ENCODE data around the gene PIEZO2.

The PIEZO2 gene

DNA sequence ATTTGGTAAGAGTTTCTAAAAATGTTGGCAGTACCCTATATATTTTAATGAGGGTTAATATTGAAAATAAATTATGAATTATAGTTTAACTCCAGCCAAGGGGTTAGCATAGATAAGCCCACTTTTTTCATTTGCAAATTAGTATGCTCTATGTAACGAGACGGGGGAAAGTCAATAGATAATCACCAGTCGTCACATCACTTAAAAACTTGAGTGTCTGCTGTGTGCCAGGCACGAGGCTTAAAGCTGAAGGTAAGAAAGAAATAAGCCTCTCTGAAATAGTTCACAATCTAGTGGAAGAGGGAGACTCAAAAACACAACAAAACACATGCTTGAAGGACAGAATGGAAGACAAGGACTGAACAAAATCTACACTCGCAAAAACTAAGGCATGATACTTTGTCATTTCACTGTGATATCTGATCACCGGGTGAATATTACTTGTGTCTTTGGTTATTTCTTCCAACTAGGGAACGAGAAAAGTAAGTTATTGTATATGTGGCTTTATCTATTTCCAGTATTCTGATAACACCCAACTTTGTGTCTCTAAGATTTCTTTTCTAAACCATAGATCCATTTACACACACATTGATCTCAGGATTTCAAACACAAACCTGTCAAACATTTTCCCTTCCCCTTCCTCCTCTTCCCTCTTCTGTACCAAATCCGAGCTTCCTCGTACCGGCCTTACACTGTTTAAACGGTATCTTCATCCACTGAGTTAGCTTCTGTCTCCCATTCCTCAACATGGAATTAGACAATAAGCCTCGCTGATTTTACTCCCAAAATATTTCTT is 199.1 kb downstream of the PIEZO2 start:
- H3K79me1 ChIP-seq (ENCODE audit: low read length): no peaks in the 10 kb centered on the region
- no peak overlapping the region for H2AFZ ChIP-seq (ENCODE audit: insufficient read depth, low read length, poor library complexity)
- H3K9me3 ChIP-seq (ENCODE audit: insufficient read depth, low read depth, low read length): peaks cover 4% of the 10 kb centered on the region
- no peaks in the 10 kb centered on the region for H3K27me3 ChIP-seq (ENCODE audit: insufficient read depth, low read length)
- no peak overlapping the region for H3K4me2 ChIP-seq (ENCODE audit: low read length)
- H3K18ac ChIP-seq (ENCODE audit: low read length): no peak overlapping the region
- H4K91ac ChIP-seq (ENCODE audit: low read depth, low read length): no peak overlapping the region
- DNase-seq: no peak
- no peak overlapping the region for H2BK120ac ChIP-seq (ENCODE audit: insufficient read depth, low read length, poor library complexity)
- no CpG with 5 or more reads among the region's 12 CpGs for WGBS (ENCODE audit: extremely low coverage, insufficient coverage, insufficient read length)
- no peak overlapping the region for H3K27ac ChIP-seq (ENCODE audit: low read depth, low read length)
- H4K12ac ChIP-seq (ENCODE audit: low read depth, low read length): no peak overlapping the region
- H2BK12ac ChIP-seq (ENCODE audit: low read length): no peak overlapping the region
- no peaks in the 10 kb centered on the region for H3K79me2 ChIP-seq (ENCODE audit: control insufficient read depth, insufficient read depth, low read length, poor library complexity)
- H3K9ac ChIP-seq (ENCODE audit: low read length): no peak overlapping the region
- H3K4me1 ChIP-seq (ENCODE audit: control insufficient read depth in 1 of 2, insufficient read depth in 2 of 2, low read length in 2 of 2): no peaks in the 10 kb centered on the region
- no peak overlapping the region for H2BK5ac ChIP-seq (ENCODE audit: low read depth, low read length, poor library complexity)
- H3K14ac ChIP-seq (ENCODE audit: low read length): no peak overlapping the region
- H3K4me3 ChIP-seq (ENCODE audit: low read depth, low read length): no peak overlapping the region
- H3K23ac ChIP-seq (ENCODE audit: low read length): no peak overlapping the region
- H3K4ac ChIP-seq (ENCODE audit: low read depth, low read length): no peak overlapping the region
- no peak overlapping the region for H2AK5ac ChIP-seq (ENCODE audit: low read length)
- no peaks in the 10 kb centered on the region for H3K36me3 ChIP-seq (ENCODE audit: control insufficient read depth in 1 of 2, insufficient read depth in 2 of 2, low read length in 2 of 2)
- H4K8ac ChIP-seq (ENCODE audit: low read depth, low read length): no peak overlapping the region

DNA sequence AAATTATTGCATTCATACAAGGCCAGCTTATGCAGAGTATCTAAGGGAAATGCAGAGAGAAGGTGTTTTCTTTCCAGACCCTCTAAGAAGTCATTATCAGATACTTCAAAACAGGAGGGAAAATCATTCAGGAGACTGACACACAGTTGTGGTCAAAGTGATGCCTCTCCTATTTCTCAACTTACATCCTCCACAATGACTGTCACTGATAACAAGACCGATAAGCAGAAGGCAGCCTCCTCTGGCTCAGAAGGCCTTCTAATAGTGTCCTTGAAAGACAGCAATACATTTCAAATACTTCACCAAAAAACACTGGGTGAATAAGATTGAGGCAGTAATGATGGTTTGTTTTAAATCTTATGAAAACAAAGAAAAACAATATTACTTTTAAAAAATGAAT is 199.7 kb downstream of the PIEZO2 start:
- Histone ChIP-seq H3K18ac (ENCODE audit: low read length) (no peak overlapping the region), H2BK12ac (ENCODE audit: low read length) (no peak overlapping the region), H3K4ac (ENCODE audit: low read depth, low read length) (no peak overlapping the region), H3K4me1 (ENCODE audit: control insufficient read depth in 1 of 2, insufficient read depth in 2 of 2, low read length in 2 of 2) (no peaks in the 10 kb centered on the region), H3K14ac (ENCODE audit: low read length) (no peak overlapping the region), H3K4me3 (ENCODE audit: low read depth, low read length) (no peak overlapping the region), H3K79me2 (ENCODE audit: control insufficient read depth, insufficient read depth, low read length, poor library complexity) (no peaks in the 10 kb centered on the region), H3K36me3 (ENCODE audit: control insufficient read depth in 1 of 2, insufficient read depth in 2 of 2, low read length in 2 of 2) (no peaks in the 10 kb centered on the region), H2BK5ac (ENCODE audit: low read depth, low read length, poor library complexity) (no peak overlapping the region), H3K27ac (ENCODE audit: low read depth, low read length) (no peak overlapping the region), H3K23ac (ENCODE audit: low read length) (no peak overlapping the region), H3K9me3 (ENCODE audit: insufficient read depth, low read depth, low read length) (peaks cover 5% of the 10 kb centered on the region), H3K9ac (ENCODE audit: low read length) (no peak overlapping the region), H4K12ac (ENCODE audit: low read depth, low read length) (no peak overlapping the region), H3K4me2 (ENCODE audit: low read length) (no peak overlapping the region), H2AFZ (ENCODE audit: insufficient read depth, low read length, poor library complexity) (no peak overlapping the region), H3K27me3 (ENCODE audit: insufficient read depth, low read length) (no peaks in the 10 kb centered on the region), H3K79me1 (ENCODE audit: low read length) (no peaks in the 10 kb centered on the region), H2AK5ac (ENCODE audit: low read length) (no peak overlapping the region), H2BK120ac (ENCODE audit: insufficient read depth, low read length, poor library complexity) (no peak overlapping the region), H4K8ac (ENCODE audit: low read depth, low read length) (no peak overlapping the region), H4K91ac (ENCODE audit: low read depth, low read length) (no peak overlapping the region)
- no CpG with 5 or more reads among the region's 1 CpG for WGBS (ENCODE audit: extremely low coverage, insufficient coverage, insufficient read length)
- no peak for DNase-seq

DNA sequence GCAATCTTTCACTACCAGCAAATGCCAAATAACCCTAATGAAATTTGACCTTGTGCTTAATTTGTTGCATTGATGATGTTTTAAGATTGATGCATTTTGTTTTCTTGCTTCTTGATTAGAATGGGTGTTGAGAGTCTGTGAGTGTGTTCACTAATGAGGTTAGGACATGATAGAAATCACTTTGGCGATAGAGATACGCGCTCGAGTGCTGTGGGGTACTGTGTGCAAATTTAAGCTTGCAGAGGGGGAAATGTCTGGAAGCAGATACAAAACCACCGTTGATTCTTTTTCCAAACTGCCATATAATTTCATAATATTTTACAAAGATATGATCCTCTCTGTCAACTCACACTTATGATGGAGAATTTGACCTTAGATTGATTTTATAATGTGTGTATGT is 200.9 kb downstream of the PIEZO2 start:
- no peak overlapping the region for H4K91ac ChIP-seq (ENCODE audit: low read depth, low read length)
- H4K12ac ChIP-seq (ENCODE audit: low read depth, low read length): no peak overlapping the region
- H3K9me3 ChIP-seq (ENCODE audit: insufficient read depth, low read depth, low read length): peaks cover 5% of the 10 kb centered on the region
- no peak overlapping the region for H3K23ac ChIP-seq (ENCODE audit: low read length)
- no peaks in the 10 kb centered on the region for H3K79me2 ChIP-seq (ENCODE audit: control insufficient read depth, insufficient read depth, low read length, poor library complexity)
- H3K9ac ChIP-seq (ENCODE audit: low read length): no peak overlapping the region
- H4K8ac ChIP-seq (ENCODE audit: low read depth, low read length): no peak overlapping the region
- H3K4ac ChIP-seq (ENCODE audit: low read depth, low read length): no peak overlapping the region
- H2BK120ac ChIP-seq (ENCODE audit: insufficient read depth, low read length, poor library complexity): no peak overlapping the region
- no peak overlapping the region for H3K18ac ChIP-seq (ENCODE audit: low read length)
- H3K36me3 ChIP-seq (ENCODE audit: control insufficient read depth in 1 of 2, insufficient read depth in 2 of 2, low read length in 2 of 2): no peaks in the 10 kb centered on the region
- WGBS (ENCODE audit: extremely low coverage, insufficient coverage, insufficient read length): no CpG with 5 or more reads among the region's 5 CpGs
- no peak overlapping the region for H2BK12ac ChIP-seq (ENCODE audit: low read length)
- no peak overlapping the region for H3K14ac ChIP-seq (ENCODE audit: low read length)
- H2BK5ac ChIP-seq (ENCODE audit: low read depth, low read length, poor library complexity): no peak overlapping the region
- H3K27ac ChIP-seq (ENCODE audit: low read depth, low read length): no peak overlapping the region
- H3K79me1 ChIP-seq (ENCODE audit: low read length): no peaks in the 10 kb centered on the region
- H3K4me2 ChIP-seq (ENCODE audit: low read length): no peak overlapping the region
- no peaks in the 10 kb centered on the region for H3K4me1 ChIP-seq (ENCODE audit: control insufficient read depth in 1 of 2, insufficient read depth in 2 of 2, low read length in 2 of 2)
- H3K27me3 ChIP-seq (ENCODE audit: insufficient read depth, low read length): no peaks in the 10 kb centered on the region
- H3K4me3 ChIP-seq (ENCODE audit: low read depth, low read length): no peak overlapping the region
- no peak overlapping the region for H2AK5ac ChIP-seq (ENCODE audit: low read length)
- H2AFZ ChIP-seq (ENCODE audit: insufficient read depth, low read length, poor library complexity): no peak overlapping the region
- no peak for DNase-seq

DNA sequence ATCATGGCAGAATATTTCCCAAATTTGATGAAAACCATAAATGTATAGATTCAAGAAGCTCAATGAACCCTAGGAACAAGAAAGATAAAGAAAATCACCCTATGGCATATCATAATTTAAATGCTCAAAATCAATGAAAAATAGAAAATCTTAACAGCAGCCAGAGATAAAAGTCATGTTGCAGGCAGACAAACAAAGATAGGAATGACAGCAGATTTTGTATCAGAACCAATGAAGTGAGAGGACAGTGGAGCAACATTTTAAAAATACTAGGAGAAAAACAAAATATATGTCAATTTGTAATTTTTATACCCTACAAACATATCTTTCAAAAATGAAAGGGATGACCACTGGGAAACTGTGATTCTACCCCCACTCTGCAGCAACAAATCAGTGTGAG is 203.3 kb downstream of the PIEZO2 start:
- peaks cover 8% of the 10 kb centered on the region for H3K9me3 ChIP-seq (ENCODE audit: insufficient read depth, low read depth, low read length)
- no peak overlapping the region for H3K27ac ChIP-seq (ENCODE audit: low read depth, low read length)
- no peak overlapping the region for H4K12ac ChIP-seq (ENCODE audit: low read depth, low read length)
- H4K8ac ChIP-seq (ENCODE audit: low read depth, low read length): no peak overlapping the region
- H3K23ac ChIP-seq (ENCODE audit: low read length): no peak overlapping the region
- no peaks in the 10 kb centered on the region for H3K79me2 ChIP-seq (ENCODE audit: control insufficient read depth, insufficient read depth, low read length, poor library complexity)
- H4K91ac ChIP-seq (ENCODE audit: low read depth, low read length): no peak overlapping the region
- H2AK5ac ChIP-seq (ENCODE audit: low read length): no peak overlapping the region
- no peak overlapping the region for H2BK12ac ChIP-seq (ENCODE audit: low read length)
- no peaks in the 10 kb centered on the region for H3K79me1 ChIP-seq (ENCODE audit: low read length)
- no peaks in the 10 kb centered on the region for H3K27me3 ChIP-seq (ENCODE audit: insufficient read depth, low read length)
- no peak overlapping the region for H2BK5ac ChIP-seq (ENCODE audit: low read depth, low read length, poor library complexity)
- H3K14ac ChIP-seq (ENCODE audit: low read length): no peak overlapping the region
- H2AFZ ChIP-seq (ENCODE audit: insufficient read depth, low read length, poor library complexity): no peak overlapping the region
- H3K4me2 ChIP-seq (ENCODE audit: low read length): no peak overlapping the region
- no peak overlapping the region for H3K4me3 ChIP-seq (ENCODE audit: low read depth, low read length)
- no peak for DNase-seq
- no peaks in the 10 kb centered on the region for H3K4me1 ChIP-seq (ENCODE audit: control insufficient read depth in 1 of 2, insufficient read depth in 2 of 2, low read length in 2 of 2)
- H3K36me3 ChIP-seq (ENCODE audit: control insufficient read depth in 1 of 2, insufficient read depth in 2 of 2, low read length in 2 of 2): no peaks in the 10 kb centered on the region
- H3K18ac ChIP-seq (ENCODE audit: low read length): no peak overlapping the region
- no peak overlapping the region for H3K9ac ChIP-seq (ENCODE audit: low read length)
- no peak overlapping the region for H2BK120ac ChIP-seq (ENCODE audit: insufficient read depth, low read length, poor library complexity)
- H3K4ac ChIP-seq (ENCODE audit: low read depth, low read length): no peak overlapping the region
